Measurements from ENCODE around the gene DSCAML1. TPM values are rescaled to one million over a fixed set of nuclear protein-coding genes. Genes with fewer than 3 reads are reported as not detected.

Gene DSCAML1
- total and polyA plus RNA-seq, 10 of the 15 experiments (the other 5 are each of a cell fraction or from before 2014, with no cell fraction given), result 0.03 to 0.18 (median 0.06) TPM; not detected in 1

DNA sequence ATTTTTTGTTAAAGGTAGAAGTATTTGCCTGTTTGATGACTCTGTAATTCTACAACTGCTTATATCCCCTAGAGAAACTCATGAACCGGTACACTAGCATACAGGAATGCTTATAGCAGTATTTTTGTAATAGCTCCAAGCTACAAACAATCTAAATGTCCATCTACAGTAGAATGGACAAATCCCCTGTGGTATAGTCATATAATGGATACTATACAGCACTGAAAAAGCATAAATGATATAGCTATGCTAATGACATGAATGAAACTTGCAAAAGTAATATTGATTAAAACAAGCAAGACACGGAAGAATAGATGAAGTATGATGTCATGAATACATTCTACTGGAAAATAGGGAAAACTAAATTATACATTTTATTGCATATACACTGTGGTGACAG, 326.4 kb downstream of the DSCAML1 start:
- Histone ChIP-seq H3K4me2 (ENCODE audit: control insufficient read depth, insufficient read depth) (no peak overlapping the region), H3K9ac (ENCODE audit: control insufficient read depth, insufficient read depth, low read length) (no peak overlapping the region), H3K27me3 (replicated peaks in 1 of 2; ENCODE audit: control insufficient read depth in 2 of 2, insufficient read depth in 2 of 2, low read length in 1 of 2) (no peaks in the 10 kb centered on the region), H3K79me2 (ENCODE audit: control insufficient read depth, insufficient read depth, low read length) (no peaks in the 10 kb centered on the region), H3K36me3 (ENCODE audit: control insufficient read depth in 2 of 2, insufficient read depth in 2 of 2, low read length in 1 of 2) (no peaks in the 10 kb centered on the region), H3K9me3 (replicated peaks; ENCODE audit: control insufficient read depth, insufficient read depth, low read length) (no peaks in the 10 kb centered on the region), H4K20me1 (ENCODE audit: control insufficient read depth, insufficient read depth) (no peaks in the 10 kb centered on the region), H3K4me3 (no peak overlapping the region), H3K27ac (ENCODE audit: control insufficient read depth, insufficient read depth) (no peak overlapping the region), H2AFZ (ENCODE audit: control insufficient read depth, low read depth, low read length) (no peak overlapping the region), H3K4me1 (ENCODE audit: control insufficient read depth, insufficient read depth, low read length) (no peaks in the 10 kb centered on the region)
- no peak for FAIRE-seq
- POLR2A ChIA-PET, result no interaction called here
- CTCF ChIA-PET, result interaction anchor here (2.5 kb wide), 1 partner anchor 44 kb away, joined by 16 read pairs; no protein-coding TSS in a partner anchor
- intact Hi-C loops (cut with micrococcal nuclease; ENCODE audit: unreplicated experiment), result no loop called here
- DNase-seq (ENCODE audit: low read depth, low spot score), result no peak
- SMC1A ChIA-PET (ENCODE audit: uncharacterized antibody, unreplicated experiment), result interaction anchor here (1.4 kb wide), 1 partner anchor 13 kb away, joined by 3 read pairs; no protein-coding TSS in a partner anchor
- WGBS (ENCODE audit: insufficient coverage, insufficient replicate concordance, low lambda C conversion rate, missing lambda C conversion rate), result 41% methylated on average over 2 of the region's 2 CpGs
- RAD21 ChIA-PET (ENCODE audit: unreplicated experiment), result no interaction called here
- in situ Hi-C loops (cut with MboI), result no loop called here
- no TSS peak for BruUV-seq (replicated peaks)
- ATAC-seq, result no peak
- TF ChIP-seq BCL11A (IDR thresholded peaks at IDR 0.05; ENCODE audit: low read depth, low read length) (no peak), KDM1A (IDR thresholded peaks at IDR 0.05; ENCODE audit: borderline replicate concordance) (no peak), SUPT20H (IDR thresholded peaks at IDR 0.05; ENCODE audit: borderline replicate concordance, control insufficient read depth, low read depth, low read length) (no peak), HCFC1 (IDR thresholded peaks at IDR 0.05; ENCODE audit: low read length) (no peak), FOXM1 (IDR thresholded peaks at IDR 0.05; ENCODE audit: low read depth, low read length) (no peak), RELA (IDR thresholded peaks at IDR 0.05; ENCODE audit: borderline replicate concordance, partially characterized antibody) (no peak), MYC (IDR thresholded peaks at IDR 0.05; ENCODE audit: insufficient read depth, insufficient read length, insufficient replicate concordance, low read length, severe bottlenecking) (no peak), RFX5 (IDR thresholded peaks at IDR 0.05; ENCODE audit: low read depth, low read length) (no peak), ETV6 (conservative IDR thresholded peaks at IDR 0.05 in 1 of 2, IDR thresholded peaks at IDR 0.05 in 1 of 2; ENCODE audit: borderline replicate concordance in 1 of 2, low read depth in 1 of 2) (no peak), SREBF1 (IDR thresholded peaks at IDR 0.05; ENCODE audit: low read length) (no peak)
- TF ChIP-seq, protein P1, sequence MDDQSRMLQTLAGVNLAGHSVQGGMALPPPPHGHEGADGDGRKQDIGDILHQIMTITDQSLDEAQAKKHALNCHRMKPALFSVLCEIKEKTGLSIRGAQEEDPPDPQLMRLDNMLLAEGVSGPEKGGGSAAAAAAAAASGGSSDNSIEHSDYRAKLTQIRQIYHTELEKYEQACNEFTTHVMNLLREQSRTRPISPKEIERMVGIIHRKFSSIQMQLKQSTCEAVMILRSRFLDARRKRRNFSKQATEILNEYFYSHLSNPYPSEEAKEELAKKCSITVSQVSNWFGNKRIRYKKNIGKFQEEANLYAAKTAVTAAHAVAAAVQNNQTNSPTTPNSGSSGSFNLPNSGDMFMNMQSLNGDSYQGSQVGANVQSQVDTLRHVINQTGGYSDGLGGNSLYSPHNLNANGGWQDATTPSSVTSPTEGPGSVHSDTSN (IDR thresholded peaks at IDR 0.05; ENCODE audit: insufficient replicate concordance, low read depth, low read length), result no peak
- TF ChIP-seq, protein P2, sequence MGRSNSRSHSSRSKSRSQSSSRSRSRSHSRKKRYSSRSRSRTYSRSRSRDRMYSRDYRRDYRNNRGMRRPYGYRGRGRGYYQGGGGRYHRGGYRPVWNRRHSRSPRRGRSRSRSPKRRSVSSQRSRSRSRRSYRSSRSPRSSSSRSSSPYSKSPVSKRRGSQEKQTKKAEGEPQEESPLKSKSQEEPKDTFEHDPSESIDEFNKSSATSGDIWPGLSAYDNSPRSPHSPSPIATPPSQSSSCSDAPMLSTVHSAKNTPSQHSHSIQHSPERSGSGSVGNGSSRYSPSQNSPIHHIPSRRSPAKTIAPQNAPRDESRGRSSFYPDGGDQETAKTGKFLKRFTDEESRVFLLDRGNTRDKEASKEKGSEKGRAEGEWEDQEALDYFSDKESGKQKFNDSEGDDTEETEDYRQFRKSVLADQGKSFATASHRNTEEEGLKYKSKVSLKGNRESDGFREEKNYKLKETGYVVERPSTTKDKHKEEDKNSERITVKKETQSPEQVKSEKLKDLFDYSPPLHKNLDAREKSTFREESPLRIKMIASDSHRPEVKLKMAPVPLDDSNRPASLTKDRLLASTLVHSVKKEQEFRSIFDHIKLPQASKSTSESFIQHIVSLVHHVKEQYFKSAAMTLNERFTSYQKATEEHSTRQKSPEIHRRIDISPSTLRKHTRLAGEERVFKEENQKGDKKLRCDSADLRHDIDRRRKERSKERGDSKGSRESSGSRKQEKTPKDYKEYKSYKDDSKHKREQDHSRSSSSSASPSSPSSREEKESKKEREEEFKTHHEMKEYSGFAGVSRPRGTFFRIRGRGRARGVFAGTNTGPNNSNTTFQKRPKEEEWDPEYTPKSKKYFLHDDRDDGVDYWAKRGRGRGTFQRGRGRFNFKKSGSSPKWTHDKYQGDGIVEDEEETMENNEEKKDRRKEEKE (IDR thresholded peaks at IDR 0.05), result no peak
- TF ChIP-seq, protein P3, sequence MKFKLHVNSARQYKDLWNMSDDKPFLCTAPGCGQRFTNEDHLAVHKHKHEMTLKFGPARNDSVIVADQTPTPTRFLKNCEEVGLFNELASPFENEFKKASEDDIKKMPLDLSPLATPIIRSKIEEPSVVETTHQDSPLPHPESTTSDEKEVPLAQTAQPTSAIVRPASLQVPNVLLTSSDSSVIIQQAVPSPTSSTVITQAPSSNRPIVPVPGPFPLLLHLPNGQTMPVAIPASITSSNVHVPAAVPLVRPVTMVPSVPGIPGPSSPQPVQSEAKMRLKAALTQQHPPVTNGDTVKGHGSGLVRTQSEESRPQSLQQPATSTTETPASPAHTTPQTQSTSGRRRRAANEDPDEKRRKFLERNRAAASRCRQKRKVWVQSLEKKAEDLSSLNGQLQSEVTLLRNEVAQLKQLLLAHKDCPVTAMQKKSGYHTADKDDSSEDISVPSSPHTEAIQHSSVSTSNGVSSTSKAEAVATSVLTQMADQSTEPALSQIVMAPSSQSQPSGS (IDR thresholded peaks at IDR 0.05; ENCODE audit: low read length), result no peak
- TF ChIP-seq, protein P4, sequence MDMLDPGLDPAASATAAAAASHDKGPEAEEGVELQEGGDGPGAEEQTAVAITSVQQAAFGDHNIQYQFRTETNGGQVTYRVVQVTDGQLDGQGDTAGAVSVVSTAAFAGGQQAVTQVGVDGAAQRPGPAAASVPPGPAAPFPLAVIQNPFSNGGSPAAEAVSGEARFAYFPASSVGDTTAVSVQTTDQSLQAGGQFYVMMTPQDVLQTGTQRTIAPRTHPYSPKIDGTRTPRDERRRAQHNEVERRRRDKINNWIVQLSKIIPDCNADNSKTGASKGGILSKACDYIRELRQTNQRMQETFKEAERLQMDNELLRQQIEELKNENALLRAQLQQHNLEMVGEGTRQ (IDR thresholded peaks at IDR 0.05; ENCODE audit: borderline replicate concordance, low read depth, low read length), result no peak

Data from GM12878 (cell line).